Panc1 (cell line): ENCODE measurements around the gene CAMK4. TPM values are rescaled to one million over a fixed set of nuclear protein-coding genes. Genes with fewer than 3 reads are reported as not detected.

ENCODE experiments used
- ATAC-seq: fragments of 200-7000 bp; cut with Tn5 transposase; 2 replicates; pipeline ENCODE4 v1.9.1; 2020; ENCODE audit warnings: mild to moderate bottlenecking, moderate library complexity
- BruUV-seq: library from RNA; stranded (reverse); fragments of 400-500 nt; replicated peaks from 2 replicates; lab custom pipeline; 2021; lab: Mats Ljungman, UMichigan
- CTCF ChIA-PET: fragments of 300-600 bp; sonication (Branson Sonifier 250); formaldehyde crosslinking; loops from one replicate; lab custom pipeline; 2022; ENCODE audit warnings: antibody characterized with exemption; lab: Charles Lee
- POLR2A ChIA-PET: fragments of 300-600 bp; sonication (Branson Sonifier 250); formaldehyde crosslinking; loops from one replicate; lab custom pipeline; 2022; ENCODE audit warnings: antibody characterized with exemption; lab: Charles Lee
- DNase-seq: peaks from one replicate; pipeline ENCODE4 v3.0.0-alpha.2; 2010; ENCODE audit warnings: low read depth, low spot score
- H3K27ac ChIP-seq: 2 replicates; pipeline ENCODE4 v1.5.1; 2011; ENCODE audit warnings: mild to moderate bottlenecking, low read length, inconsistent platforms
- H3K27me3 ChIP-seq: fragments of 200-500 bp; sonication (Bioruptor generic); 2 replicates; pipeline ENCODE4 v1.6.0; 2014; ENCODE audit warnings: low read length, inconsistent platforms; ENCODE audit not compliant: control insufficient read depth, insufficient read depth
- H3K36me3 ChIP-seq: fragments of 200-500 bp; sonication (Bioruptor generic); 2 replicates; pipeline ENCODE4 v1.5.1; 2014; ENCODE audit warnings: inconsistent platforms, mild to moderate bottlenecking, low read length, moderate library complexity; ENCODE audit not compliant: control insufficient read depth, insufficient read depth
- H3K4me1 ChIP-seq: 2 replicates; pipeline ENCODE4 v1.5.1; 2011; ENCODE audit warnings: inconsistent platforms, mild to moderate bottlenecking, low read length, moderate library complexity; ENCODE audit not compliant: control insufficient read depth, insufficient read depth
- H3K4me3 ChIP-seq, 2 experiments: 2 replicates each; pipeline ENCODE4 v1.5.1; 2011 to 2012; ENCODE audit warnings: low read depth in 2 of 2, low read length in 2 of 2, mild to moderate bottlenecking in 2 of 2, inconsistent platforms in 1 of 2, moderate library complexity in 1 of 2
- H3K9me3 ChIP-seq: fragments of 200-500 bp; sonication (Bioruptor generic); 2 replicates; pipeline ENCODE4 v1.5.1; 2014; ENCODE audit warnings: low read depth, mild to moderate bottlenecking, inconsistent platforms, low read length, moderate library complexity; ENCODE audit not compliant: control insufficient read depth, insufficient read depth
- CTCF ChIP-seq: fragments of 450-650 bp; IDR thresholded peaks from 2 replicates; pipeline ENCODE4 v1.5.1; 2017; ENCODE audit warnings: mild to moderate bottlenecking
- POLR2AphosphoS5 ChIP-seq: IDR thresholded peaks from 2 replicates; pipeline ENCODE4 v1.6.1; 2012; ENCODE audit warnings: mild to moderate bottlenecking, low read depth, low read length, moderate library complexity
- REST ChIP-seq, 2 experiments: IDR thresholded peaks; 2 replicates each; pipeline ENCODE4 v1.6.1; 2011 to 2012; ENCODE audit warnings: low read depth in 2 of 2, control low read depth in 1 of 2, low read length in 1 of 2, mild to moderate bottlenecking in 1 of 2, moderate library complexity in 1 of 2; ENCODE audit not compliant: insufficient read depth in 1 of 2
- SIN3A ChIP-seq: IDR thresholded peaks from 2 replicates; pipeline ENCODE4 v1.6.1; 2012; ENCODE audit warnings: low read depth, mild to moderate bottlenecking, low read length, moderate library complexity, borderline replicate concordance; ENCODE audit not compliant: insufficient read depth
- TCF7L2 ChIP-seq: IDR thresholded peaks from 2 replicates; pipeline ENCODE4 v1.6.1; 2011; ENCODE audit warnings: mild to moderate bottlenecking, low read depth, low read length, inconsistent platforms
- in situ Hi-C: cut with HindIII; loops from 2 replicates; pipeline ENCODE4 v1.10.0; 2016; ENCODE audit warnings: low sequenced_read_pairs, low pct_unique_long_range_greater_than_20kb
- intact Hi-C: fragments of 100-400 bp; cut with micrococcal nuclease; formaldehyde crosslinking; loops from one replicate; pipeline ENCODE4 v1.10.0; 2022; ENCODE audit not compliant: unreplicated experiment
- total RNA-seq: library from RNA; stranded (reverse); gene quantifications from one replicate; pipeline ENCODE4 v1.2.1, GENCODE V29; 2021; ENCODE audit not compliant: unreplicated experiment

CAMK4 gene
- total RNA-seq, 1 experiment from 2014 or later, result 0.39 TPM

- Histone ChIP-seq H3K27ac (no peak overlapping the region), H3K27me3 (no peaks in the 10 kb centered on the region), H3K4me1 (no peaks in the 10 kb centered on the region), H3K36me3 (no peaks in the 10 kb centered on the region), H3K9me3 (no peaks in the 10 kb centered on the region), H3K4me3 (no peak overlapping the region)
- TF ChIP-seq TCF7L2 (no peak), REST (IDR thresholded peaks at IDR 0.05; ENCODE audit: insufficient read depth in 1 of 2, low read depth in 2 of 2, low read length in 1 of 2) (no peak), POLR2AphosphoS5 (no peak), CTCF (no peak), SIN3A (no peak)
- ChIA-PET POLR2A (no interaction called here), CTCF (no interaction called here)
- intact Hi-C loops (no loop called here), in situ Hi-C loops (no loop called here)
- DNase-seq (no peak), ATAC-seq (no peak)
- no TSS peak for BruUV-seq
These were observed 203.6 kb downstream of the CAMK4 start for GRCh38 chr5:111427762-111428161.

GRCh38 chr5:111432883-111433536, 208.8 kb downstream of the CAMK4 start:
- H3K27me3 ChIP-seq, result no peaks in the 10 kb centered on the region
- TF ChIP-seq POLR2AphosphoS5, result no peak
- no peak for TF ChIP-seq REST (IDR thresholded peaks at IDR 0.05; ENCODE audit: insufficient read depth in 1 of 2, low read depth in 2 of 2, low read length in 1 of 2)
- TF ChIP-seq CTCF, result no peak
- no peak for TF ChIP-seq SIN3A
- DNase-seq, result no peak
- in situ Hi-C loops, result no loop called here
- H3K36me3 ChIP-seq, result no peaks in the 10 kb centered on the region
- ChIA-PET CTCF (no interaction called here), POLR2A (no interaction called here)
- H3K4me3 ChIP-seq, result no peak overlapping the region
- ATAC-seq, result no peak
- no TSS peak for BruUV-seq
- intact Hi-C loops, result no loop called here
- H3K27ac ChIP-seq, result no peak overlapping the region
- no peaks in the 10 kb centered on the region for H3K9me3 ChIP-seq
- no peaks in the 10 kb centered on the region for H3K4me1 ChIP-seq
